Neuronal stem cell (in vitro differentiated cells): Measurements from ENCODE around the gene LTA4H.
"Not testable (repeated sequence)": the region's sequence is repeated elsewhere in the genome, so short reads cannot be mapped to it uniquely, and the experiment has no call there.

Experiments
- DNase-seq: peaks from one replicate; pipeline ENCODE4 v3.0.0-alpha.2; 2013; ENCODE audit warnings: low spot score
- H2AFZ ChIP-seq: one replicate; pipeline ENCODE4 v1.6.1; 2013; ENCODE audit warnings: mild to moderate bottlenecking, low read length, inconsistent platforms
- H2AK5ac ChIP-seq: 2 replicates; pipeline ENCODE4 v1.6.1; 2013; ENCODE audit warnings: low read depth, mild to moderate bottlenecking, inconsistent platforms, low read length, moderate library complexity, mixed read lengths
- H2BK120ac ChIP-seq: 2 replicates; pipeline ENCODE4 v1.6.1; 2013; ENCODE audit warnings: low read depth, mild to moderate bottlenecking, inconsistent platforms, low read length, moderate library complexity, mixed read lengths
- H2BK12ac ChIP-seq: one replicate; pipeline ENCODE4 v1.6.1; 2013; ENCODE audit warnings: low read length, inconsistent platforms
- H2BK15ac ChIP-seq: 2 replicates; pipeline ENCODE4 v1.6.1; 2013; ENCODE audit warnings: mild to moderate bottlenecking, low read length, inconsistent platforms, mixed read lengths
- H2BK5ac ChIP-seq: one replicate; pipeline ENCODE4 v1.6.1; 2013; ENCODE audit warnings: inconsistent platforms, mild to moderate bottlenecking, low read length, moderate library complexity
- H3K14ac ChIP-seq: one replicate; pipeline ENCODE4 v1.6.1; 2013; ENCODE audit warnings: low read length, inconsistent platforms
- H3K18ac ChIP-seq: 2 replicates; pipeline ENCODE4 v1.6.1; 2013; ENCODE audit warnings: low read length, inconsistent platforms
- H3K23ac ChIP-seq: 2 replicates; pipeline ENCODE4 v1.6.1; 2013; ENCODE audit warnings: low read depth, mild to moderate bottlenecking, mixed read lengths, low read length, inconsistent platforms; ENCODE audit not compliant: poor library complexity
- H3K27ac ChIP-seq: replicated peaks from 3 replicates; pipeline ENCODE4 v1.5.1; 2013; ENCODE audit warnings: low read length, inconsistent platforms
- H3K27me3 ChIP-seq, 3 experiments: 2 replicates each; pipeline ENCODE4 v1.6.1; 2013; ENCODE audit warnings: low read length in 3 of 3, mild to moderate bottlenecking in 2 of 3, inconsistent platforms in 1 of 3, low read depth in 1 of 3, mixed read lengths in 1 of 3, moderate library complexity in 1 of 3; ENCODE audit not compliant: control insufficient read depth in 3 of 3, insufficient read depth in 3 of 3
- H3K36me3 ChIP-seq, 2 donors: replicated peaks in 1 of 2; 2 replicates each; pipeline ENCODE4 v1.6.1; 2013; ENCODE audit warnings: low read length in 2 of 2; ENCODE audit not compliant: control insufficient read depth in 2 of 2, insufficient read depth in 2 of 2
- H3K4ac ChIP-seq: 2 replicates; pipeline ENCODE4 v1.6.1; 2013; ENCODE audit warnings: inconsistent platforms, mild to moderate bottlenecking, low read length, moderate library complexity
- H3K4me1 ChIP-seq, 2 donors: 1 replicate in 1 of 2; 2 replicates in 1 of 2; pipeline ENCODE4 v1.6.1; 2013; ENCODE audit warnings: low read length in 2 of 2, low read depth in 1 of 2; ENCODE audit not compliant: control insufficient read depth in 2 of 2, insufficient read depth in 1 of 2
- H3K4me2 ChIP-seq: one replicate; pipeline ENCODE4 v1.6.1; 2013; ENCODE audit warnings: mild to moderate bottlenecking, low read length, inconsistent platforms; ENCODE audit not compliant: insufficient read depth, poor library complexity, severe bottlenecking
- H3K4me3 ChIP-seq, 2 donors: 2 replicates each; pipeline ENCODE4 v1.5.1; 2013; ENCODE audit warnings: low read length in 2 of 2, mild to moderate bottlenecking in 2 of 2, inconsistent platforms in 1 of 2, moderate library complexity in 1 of 2
- H3K79me1 ChIP-seq: one replicate; pipeline ENCODE4 v1.6.1; 2013; ENCODE audit warnings: low read depth, mild to moderate bottlenecking, inconsistent platforms, low read length, moderate library complexity
- H3K9ac ChIP-seq: one replicate; pipeline ENCODE4 v1.6.1; 2013; ENCODE audit warnings: mild to moderate bottlenecking, low read depth, low read length, inconsistent platforms; ENCODE audit not compliant: poor library complexity
- H3K9me3 ChIP-seq, 2 donors: replicated peaks in 1 of 2; 2 replicates each; pipeline versions ENCODE3 to v1.6.1; 2013; ENCODE audit warnings: low read length in 2 of 2, mild to moderate bottlenecking in 2 of 2, inconsistent platforms in 1 of 2, low read depth in 1 of 2, mixed read lengths in 1 of 2, moderate library complexity in 1 of 2; ENCODE audit not compliant: control insufficient read depth in 2 of 2, insufficient read depth in 1 of 2
- H4K8ac ChIP-seq: one replicate; pipeline ENCODE4 v1.6.1; 2013; ENCODE audit warnings: low read depth, mild to moderate bottlenecking, inconsistent platforms, low read length, moderate library complexity
- H4K91ac ChIP-seq: one replicate; pipeline ENCODE4 v1.6.1; 2013; ENCODE audit warnings: low read length, low read depth, mild to moderate bottlenecking, inconsistent platforms; ENCODE audit not compliant: poor library complexity
- WGBS, 2 donors: extraction: QIAGEN DNeasy Blood & Tissue Kit; methylation state at CpG; one replicate each; pipeline ENCODE4 v1.1.7; 2013; ENCODE audit warnings: missing lambda C conversion rate in 2 of 2, mixed read lengths in 1 of 2; ENCODE audit not compliant: insufficient read length in 2 of 2, insufficient replicate concordance in 1 of 2; ENCODE audit errors: extremely low coverage in 2 of 2; 5-methylcytosine and 5-hydroxymethylcytosine counted together

LTA4H gene

GRCh38 chr12:96068636-96069035 is 33.2 kb upstream of the LTA4H start:
- Histone ChIP-seq H2BK120ac (no peak overlapping the region), H2AFZ (no peak overlapping the region), H3K4me3 (no peak overlapping the region), H3K79me1 (no peaks in the 10 kb centered on the region), H3K9ac (no peak overlapping the region), H4K91ac (no peak overlapping the region), H3K4me1 (peaks cover 2 to 13% of the 10 kb centered on the region in 2 donors), H3K18ac (no peak overlapping the region), H3K4me2 (no peak overlapping the region), H3K23ac (no peak overlapping the region), H2AK5ac (no peak overlapping the region), H3K9me3 (no peaks in the 10 kb centered on the region), H2BK15ac (no peak overlapping the region), H2BK5ac (no peak overlapping the region), H4K8ac (no peak overlapping the region), H3K27me3 (peaks cover 0 to 3% (median 0%) of the 10 kb centered on the region in 3 experiments), H3K36me3 (no peaks in the 10 kb centered on the region), H2BK12ac (no peak overlapping the region), H3K14ac (no peak overlapping the region), H3K4ac (no peak overlapping the region), H3K27ac (no peak overlapping the region)
- WGBS, 2 donors, result no CpG with 5 or more reads among the region's 2 CpGs
- no peak for DNase-seq

- H3K14ac ChIP-seq, result no peak overlapping the region
- WGBS, 2 donors, result no CpG with 5 or more reads among the region's 5 CpGs
- H3K27me3 ChIP-seq, result peaks cover 0 to 3% (median 0%) of the 10 kb centered on the region in 3 experiments
- H3K4me1 ChIP-seq, result peaks cover 2 to 8% of the 10 kb centered on the region in 2 donors
- H3K9ac ChIP-seq, result no peak overlapping the region
- H3K4me2 ChIP-seq, result no peak overlapping the region
- H3K4me3 ChIP-seq, result no peak overlapping the region
- H3K9me3 ChIP-seq, result no peaks in the 10 kb centered on the region
- no peak overlapping the region for H3K18ac ChIP-seq
- H3K23ac ChIP-seq, result no peak overlapping the region
- H3K79me1 ChIP-seq, result no peaks in the 10 kb centered on the region
- H4K8ac ChIP-seq, result no peak overlapping the region
- H2AFZ ChIP-seq, result no peak overlapping the region
- H2BK5ac ChIP-seq, result no peak overlapping the region
- DNase-seq, result no peak
- no peak overlapping the region for H2BK12ac ChIP-seq
- no peak overlapping the region for H4K91ac ChIP-seq
- no peak overlapping the region for H2BK120ac ChIP-seq
- H3K36me3 ChIP-seq, result no peaks in the 10 kb centered on the region
- no peak overlapping the region for H2AK5ac ChIP-seq
- H3K27ac ChIP-seq, result no peak overlapping the region
- no peak overlapping the region for H2BK15ac ChIP-seq
- no peak overlapping the region for H3K4ac ChIP-seq
Observed at GRCh38 chr12:96068111-96068510, 32.7 kb upstream of the LTA4H start.

- not testable (repeated sequence) for H3K14ac ChIP-seq
Observed at GRCh38 chr12:96065776-96066175, 30.4 kb upstream of the LTA4H start.

GRCh38 chr12:96064966-96065365 is 29.6 kb upstream of the LTA4H start:
- no peak overlapping the region for H3K23ac ChIP-seq
- no peak overlapping the region for H3K18ac ChIP-seq
- WGBS, 2 donors, result no CpG with 5 or more reads among the region's 5 CpGs

More at GRCh38 chr12:96065776-96066175, 30.4 kb upstream of the LTA4H start:
- H2BK12ac ChIP-seq, H3K4me3 ChIP-seq, H3K4me2 ChIP-seq, H3K23ac ChIP-seq, H3K9ac ChIP-seq, H3K79me1 ChIP-seq, H2BK120ac ChIP-seq, DNase-seq, H3K27ac ChIP-seq, H2AK5ac ChIP-seq, H3K4me1 ChIP-seq, H3K9me3 ChIP-seq, H2BK5ac ChIP-seq, H2AFZ ChIP-seq, H3K4ac ChIP-seq, H3K27me3 ChIP-seq, H4K91ac ChIP-seq, H3K18ac ChIP-seq, H4K8ac ChIP-seq, H3K36me3 ChIP-seq, H2BK15ac ChIP-seq: not testable (repeated sequence)
- no CpG with 5 or more reads among the region's 3 CpGs for WGBS, 2 donors

More at GRCh38 chr12:96064966-96065365, 29.6 kb upstream of the LTA4H start:
- no peak overlapping the region for H2BK120ac ChIP-seq
- no peak overlapping the region for H2BK5ac ChIP-seq
- H3K9me3 ChIP-seq, result no peaks in the 10 kb centered on the region
- H3K27ac ChIP-seq, result no peak overlapping the region
- H3K36me3 ChIP-seq, result no peaks in the 10 kb centered on the region
- no peak overlapping the region for H3K9ac ChIP-seq
- H3K4ac ChIP-seq, result no peak overlapping the region
- H2AFZ ChIP-seq, result no peak overlapping the region
- H3K14ac ChIP-seq, result no peak overlapping the region
- H3K79me1 ChIP-seq, result no peaks in the 10 kb centered on the region
- no peak overlapping the region for H4K91ac ChIP-seq
- H3K4me1 ChIP-seq, result no peaks in the 10 kb centered on the region
- H2BK15ac ChIP-seq, result no peak overlapping the region
- no peak for DNase-seq
- H3K27me3 ChIP-seq, result no peaks in the 10 kb centered on the region
- H4K8ac ChIP-seq, result no peak overlapping the region
- no peak overlapping the region for H2BK12ac ChIP-seq
- H3K4me2 ChIP-seq, result no peak overlapping the region
- no peak overlapping the region for H3K4me3 ChIP-seq
- no peak overlapping the region for H2AK5ac ChIP-seq
